ENCODE data around the gene OR8S1. TPM values are rescaled to one million over a fixed set of nuclear protein-coding genes. Genes with fewer than 3 reads are reported as not detected.

OR8S1 gene
- total RNA-seq, 1 donor, result not detected

GRCh38 chr12:48557919-48558318, 32.5 kb downstream of the OR8S1 start:
- Histone ChIP-seq H3K4me2 (ENCODE audit: insufficient read depth, low read length) (no peak overlapping the region), H3K27ac (ENCODE audit: low read depth, low read length) (no peak overlapping the region), H3K4me1 (ENCODE audit: insufficient read depth, low read length) (no peaks in the 10 kb centered on the region), H2AFZ (ENCODE audit: low read length) (no peak overlapping the region), H4K20me1 (ENCODE audit: insufficient read depth, low read length) (no peaks in the 10 kb centered on the region), H3K9me3 (ENCODE audit: low read depth, low read length) (no peaks in the 10 kb centered on the region), H3K4me3 (ENCODE audit: insufficient read depth, low read length) (no peak overlapping the region), H3K79me2 (ENCODE audit: insufficient read depth, low read length) (no peaks in the 10 kb centered on the region), H3K27me3 (ENCODE audit: insufficient read depth, low read length) (no peaks in the 10 kb centered on the region), H3K36me3 (ENCODE audit: insufficient read depth, low read length) (no peaks in the 10 kb centered on the region)
- TF ChIP-seq CTCF (IDR thresholded peaks at IDR 0.05; ENCODE audit: extremely low read depth, low read depth, low read length), result no peak
- DNase-seq (ENCODE audit: insufficient read length, low spot score, missing footprints), result peak; percentile 26

- Histone ChIP-seq H3K4me1 (ENCODE audit: insufficient read depth, low read length) (no peaks in the 10 kb centered on the region), H3K79me2 (ENCODE audit: insufficient read depth, low read length) (no peaks in the 10 kb centered on the region), H3K4me3 (ENCODE audit: insufficient read depth, low read length) (no peak overlapping the region), H3K36me3 (ENCODE audit: insufficient read depth, low read length) (no peaks in the 10 kb centered on the region), H4K20me1 (ENCODE audit: insufficient read depth, low read length) (no peaks in the 10 kb centered on the region), H3K9me3 (ENCODE audit: low read depth, low read length) (no peaks in the 10 kb centered on the region), H3K27ac (ENCODE audit: low read depth, low read length) (no peak overlapping the region), H3K4me2 (ENCODE audit: insufficient read depth, low read length) (no peak overlapping the region), H3K27me3 (ENCODE audit: insufficient read depth, low read length) (no peaks in the 10 kb centered on the region), H2AFZ (ENCODE audit: low read length) (no peak overlapping the region)
- TF ChIP-seq CTCF (IDR thresholded peaks at IDR 0.05; ENCODE audit: extremely low read depth, low read depth, low read length), result no peak
- DNase-seq (ENCODE audit: insufficient read length, low spot score, missing footprints), result no peak
Observed at GRCh38 chr12:48567731-48568130, 42.3 kb downstream of the OR8S1 start.

- Histone ChIP-seq H3K27me3 (ENCODE audit: insufficient read depth, low read length) (no peaks in the 10 kb centered on the region), H3K4me2 (ENCODE audit: insufficient read depth, low read length) (no peak within 1 kb of the TSS), H3K4me1 (ENCODE audit: insufficient read depth, low read length) (no peaks in the 10 kb centered on the region), H3K4me3 (ENCODE audit: insufficient read depth, low read length) (no peak within 1 kb of the TSS), H3K9me3 (ENCODE audit: low read depth, low read length) (no peaks in the 10 kb centered on the region), H3K27ac (ENCODE audit: low read depth, low read length) (no peak within 1 kb of the TSS), H3K79me2 (ENCODE audit: insufficient read depth, low read length) (no peaks in the 10 kb centered on the region), H3K36me3 (ENCODE audit: insufficient read depth, low read length) (no peaks in the 10 kb centered on the region), H4K20me1 (ENCODE audit: insufficient read depth, low read length) (no peaks in the 10 kb centered on the region), H2AFZ (ENCODE audit: low read length) (no peak within 1 kb of the TSS)
- no peak for DNase-seq (ENCODE audit: insufficient read length, low spot score, missing footprints)
- no peak for TF ChIP-seq CTCF (IDR thresholded peaks at IDR 0.05; ENCODE audit: extremely low read depth, low read depth, low read length)
Observed at GRCh38 chr12:48569946-48570345, 44.5 kb downstream of the OR8S1 start, which contains the start of gene LALBA. Gene LALBA, minus strand, starts transcription at chr12:48570046. Its CDS starts 26 bp downstream, at chr12:48570020.

- Histone ChIP-seq H3K4me1 (ENCODE audit: insufficient read depth, low read length) (no peaks in the 10 kb centered on the region), H3K4me2 (ENCODE audit: insufficient read depth, low read length) (no peak overlapping the region), H2AFZ (ENCODE audit: low read length) (no peak overlapping the region), H4K20me1 (ENCODE audit: insufficient read depth, low read length) (no peaks in the 10 kb centered on the region), H3K4me3 (ENCODE audit: insufficient read depth, low read length) (no peak overlapping the region), H3K27ac (ENCODE audit: low read depth, low read length) (no peak overlapping the region), H3K79me2 (ENCODE audit: insufficient read depth, low read length) (no peaks in the 10 kb centered on the region), H3K9me3 (ENCODE audit: low read depth, low read length) (no peaks in the 10 kb centered on the region), H3K36me3 (ENCODE audit: insufficient read depth, low read length) (no peaks in the 10 kb centered on the region), H3K27me3 (ENCODE audit: insufficient read depth, low read length) (no peaks in the 10 kb centered on the region)
- TF ChIP-seq CTCF (IDR thresholded peaks at IDR 0.05; ENCODE audit: extremely low read depth, low read depth, low read length), result no peak
- no peak for DNase-seq (ENCODE audit: insufficient read length, low spot score, missing footprints)
Observed at GRCh38 chr12:48572326-48572725, 46.9 kb downstream of the OR8S1 start.

Other genes starting within 250 kb of the OR8S1 start
- gene ZNF641, start 174.7 kb upstream of the OR8S1 start, total RNA-seq, result 14.1 and 19.2 TPM in 2 replicates
- gene ANP32D, start 53.1 kb upstream of the OR8S1 start, total RNA-seq, result not detected in 2 replicates
- gene C12orf54, start 43.1 kb upstream of the OR8S1 start, total RNA-seq, result not detected in 2 replicates
- gene LALBA, start 44.4 kb downstream of the OR8S1 start, total RNA-seq, result not detected in 2 replicates
- 37.4 and 48.1 TPM in 2 replicates for gene KANSL2, start 156.6 kb downstream of the OR8S1 start, total RNA-seq
- 25.0 and 32.1 TPM in 2 replicates for gene CCNT1, start 191.1 kb downstream of the OR8S1 start, total RNA-seq

All from osteoblast (primary cell).